GM23338 (cell line): Measurements from ENCODE around the gene WBP1. TPM values are rescaled to one million over a fixed set of nuclear protein-coding genes. Genes with fewer than 3 reads are reported as not detected.

ENCODE experiments used
- ATAC-seq: fragments of 200-7000 bp; cut with Tn5 transposase; 3 replicates; pipeline ENCODE4 v1.9.1; 2020
- DNase-seq: peaks from one replicate; pipeline ENCODE4 v3.0.0-alpha.2; 2015; ENCODE audit warnings: low spot score
- H2AFZ ChIP-seq: fragments of 200-600 bp; sonication (generic); 2 replicates; pipeline ENCODE4 v1.8.0; 2016; ENCODE audit warnings: antibody characterized with exemption, mild to moderate bottlenecking, moderate library complexity
- H3F3A ChIP-seq: fragments of 200-600 bp; sonication (generic); replicated peaks from 2 replicates; pipeline ENCODE4 v1.8.0; 2017; ENCODE audit warnings: antibody characterized with exemption, mixed run types, low read depth
- H3K27ac ChIP-seq: fragments of 200-600 bp; sonication (generic); 2 replicates; pipeline ENCODE4 v1.6.1; 2016; ENCODE audit warnings: low read depth
- H3K27me3 ChIP-seq: fragments of 200-600 bp; sonication (generic); 2 replicates; pipeline ENCODE4 v1.8.0; 2016; ENCODE audit warnings: mild to moderate bottlenecking, mixed run types, moderate library complexity; ENCODE audit not compliant: insufficient read depth
- H3K36me3 ChIP-seq: fragments of 200-600 bp; sonication (generic); 2 replicates; pipeline ENCODE4 v1.8.0; 2016; ENCODE audit warnings: mild to moderate bottlenecking; ENCODE audit not compliant: insufficient read depth
- H3K4me1 ChIP-seq: fragments of 200-600 bp; sonication (generic); 2 replicates; pipeline ENCODE4 v1.8.0; 2016; ENCODE audit warnings: mild to moderate bottlenecking, moderate library complexity; ENCODE audit not compliant: insufficient read depth
- H3K4me2 ChIP-seq: fragments of 200-600 bp; sonication (generic); 2 replicates; pipeline ENCODE4 v1.7.1; 2017; ENCODE audit warnings: mixed run types
- H3K4me3 ChIP-seq: fragments of 200-600 bp; sonication (generic); 2 replicates; pipeline ENCODE4 v1.6.1; 2016; ENCODE audit warnings: mixed run types
- H3K79me2 ChIP-seq: fragments of 200-600 bp; sonication (generic); replicated peaks from 2 replicates; pipeline ENCODE4 v1.8.0; 2017; ENCODE audit warnings: mild to moderate bottlenecking; ENCODE audit not compliant: insufficient read depth
- H3K9me2 ChIP-seq: fragments of 200-600 bp; sonication (generic); 2 replicates; pipeline ENCODE4 v1.8.0; 2017; ENCODE audit not compliant: insufficient read depth
- H4K20me1 ChIP-seq: fragments of 200-600 bp; sonication (generic); replicated peaks from 2 replicates; pipeline ENCODE4 v1.8.0; 2017; ENCODE audit warnings: mild to moderate bottlenecking; ENCODE audit not compliant: insufficient read depth
- H3K27ac Mint-ChIP-seq: 2 replicates; pipeline ENCODE4 v1.8.0; 2020; ENCODE audit warnings: inconsistent platforms, mild to moderate bottlenecking, moderate library complexity, mixed read lengths
- H3K27me3 Mint-ChIP-seq: 3 replicates; pipeline ENCODE4 v1.8.0; 2022; ENCODE audit warnings: low read depth, mild to moderate bottlenecking, moderate library complexity, mixed read lengths, inconsistent platforms; ENCODE audit not compliant: insufficient read depth, poor library complexity
- H3K36me3 Mint-ChIP-seq: 3 replicates; pipeline ENCODE4 v1.8.0; 2021; ENCODE audit warnings: low read depth, mild to moderate bottlenecking, inconsistent platforms, moderate library complexity, mixed read lengths
- H3K4me1 Mint-ChIP-seq: 3 replicates; pipeline ENCODE4 v1.8.0; 2020; ENCODE audit warnings: mild to moderate bottlenecking, inconsistent platforms, mixed read lengths
- H3K4me3 Mint-ChIP-seq: 3 replicates; pipeline ENCODE4 v1.8.0; 2021; ENCODE audit warnings: moderate library complexity, mild to moderate bottlenecking, inconsistent platforms, mixed read lengths
- H3K9me3 Mint-ChIP-seq: 3 replicates; pipeline ENCODE4 v1.8.0; 2020; ENCODE audit warnings: moderate library complexity, mild to moderate bottlenecking, inconsistent platforms, mixed read lengths
- CTCF ChIP-seq, 2 experiments: fragments of 200-600 bp in 1 of 2; sonication (generic) in 1 of 2; conservative IDR thresholded peaks; 2 replicates each; pipeline versions ENCODE4 v1.5.1 to v1.6.1; 2016 to 2017; ENCODE audit warnings: antibody characterized with exemption in 2 of 2, low read depth in 2 of 2, mild to moderate bottlenecking in 2 of 2, moderate library complexity in 1 of 2
- EZH2 ChIP-seq: fragments of 200-600 bp; sonication (generic); IDR thresholded peaks from one replicate; pipeline ENCODE4 v1.8.0; 2017; ENCODE audit warnings: antibody characterized with exemption, mild to moderate bottlenecking, low read depth; ENCODE audit not compliant: unreplicated experiment
- JUNB ChIP-seq: IDR thresholded peaks from one replicate; pipeline ENCODE4 v1.6.1; 2016; ENCODE audit warnings: antibody characterized with exemption; ENCODE audit not compliant: unreplicated experiment
- NANOG ChIP-seq: IDR thresholded peaks from 2 replicates; pipeline ENCODE4 v1.6.1; 2016; ENCODE audit warnings: antibody characterized with exemption, borderline replicate concordance
- POLR2AphosphoS5 ChIP-seq: IDR thresholded peaks from 2 replicates; pipeline ENCODE4 v1.6.1; 2016; ENCODE audit warnings: antibody characterized with exemption, low read depth
- STAT1 ChIP-seq: IDR thresholded peaks from one replicate; pipeline ENCODE4 v1.6.1; 2016; ENCODE audit warnings: antibody characterized with exemption; ENCODE audit not compliant: unreplicated experiment
- ZNF114 ChIP-seq: fragments of 250-450 bp; sonication (Bioruptor Pico); IDR thresholded peaks from 2 replicates; pipeline ENCODE4 v1.5.0; 2020; ENCODE audit warnings: mild to moderate bottlenecking, moderate library complexity
- polyA plus RNA-seq: library from polyadenylated mRNA; unstranded; fragments of >200 nt; fragmentation: Nextera tagmentation; extraction: Ambion mirVana; gene quantifications from 2 replicates; pipeline ENCODE4 v1.2.1, GENCODE V29; 2016
- total RNA-seq: library from RNA; depleted of rRNA; stranded (reverse); fragments of >200 nt; shearing (Covaris generic); gene quantifications from 2 replicates; pipeline ENCODE4 v1.2.3, GENCODE V29; 2014
- TF ChIP-seq, protein P1 (sequence below): fragments of 250-450 bp; sonication (Bioruptor Pico); IDR thresholded peaks from 2 replicates; pipeline ENCODE4 v1.5.0; 2020; ENCODE audit warnings: mild to moderate bottlenecking, moderate library complexity

The WBP1 gene
- total and polyA plus RNA-seq, 2 experiments from 2014 or later, result 53.0 to 64.4 TPM

- TF ChIP-seq, protein P1, sequence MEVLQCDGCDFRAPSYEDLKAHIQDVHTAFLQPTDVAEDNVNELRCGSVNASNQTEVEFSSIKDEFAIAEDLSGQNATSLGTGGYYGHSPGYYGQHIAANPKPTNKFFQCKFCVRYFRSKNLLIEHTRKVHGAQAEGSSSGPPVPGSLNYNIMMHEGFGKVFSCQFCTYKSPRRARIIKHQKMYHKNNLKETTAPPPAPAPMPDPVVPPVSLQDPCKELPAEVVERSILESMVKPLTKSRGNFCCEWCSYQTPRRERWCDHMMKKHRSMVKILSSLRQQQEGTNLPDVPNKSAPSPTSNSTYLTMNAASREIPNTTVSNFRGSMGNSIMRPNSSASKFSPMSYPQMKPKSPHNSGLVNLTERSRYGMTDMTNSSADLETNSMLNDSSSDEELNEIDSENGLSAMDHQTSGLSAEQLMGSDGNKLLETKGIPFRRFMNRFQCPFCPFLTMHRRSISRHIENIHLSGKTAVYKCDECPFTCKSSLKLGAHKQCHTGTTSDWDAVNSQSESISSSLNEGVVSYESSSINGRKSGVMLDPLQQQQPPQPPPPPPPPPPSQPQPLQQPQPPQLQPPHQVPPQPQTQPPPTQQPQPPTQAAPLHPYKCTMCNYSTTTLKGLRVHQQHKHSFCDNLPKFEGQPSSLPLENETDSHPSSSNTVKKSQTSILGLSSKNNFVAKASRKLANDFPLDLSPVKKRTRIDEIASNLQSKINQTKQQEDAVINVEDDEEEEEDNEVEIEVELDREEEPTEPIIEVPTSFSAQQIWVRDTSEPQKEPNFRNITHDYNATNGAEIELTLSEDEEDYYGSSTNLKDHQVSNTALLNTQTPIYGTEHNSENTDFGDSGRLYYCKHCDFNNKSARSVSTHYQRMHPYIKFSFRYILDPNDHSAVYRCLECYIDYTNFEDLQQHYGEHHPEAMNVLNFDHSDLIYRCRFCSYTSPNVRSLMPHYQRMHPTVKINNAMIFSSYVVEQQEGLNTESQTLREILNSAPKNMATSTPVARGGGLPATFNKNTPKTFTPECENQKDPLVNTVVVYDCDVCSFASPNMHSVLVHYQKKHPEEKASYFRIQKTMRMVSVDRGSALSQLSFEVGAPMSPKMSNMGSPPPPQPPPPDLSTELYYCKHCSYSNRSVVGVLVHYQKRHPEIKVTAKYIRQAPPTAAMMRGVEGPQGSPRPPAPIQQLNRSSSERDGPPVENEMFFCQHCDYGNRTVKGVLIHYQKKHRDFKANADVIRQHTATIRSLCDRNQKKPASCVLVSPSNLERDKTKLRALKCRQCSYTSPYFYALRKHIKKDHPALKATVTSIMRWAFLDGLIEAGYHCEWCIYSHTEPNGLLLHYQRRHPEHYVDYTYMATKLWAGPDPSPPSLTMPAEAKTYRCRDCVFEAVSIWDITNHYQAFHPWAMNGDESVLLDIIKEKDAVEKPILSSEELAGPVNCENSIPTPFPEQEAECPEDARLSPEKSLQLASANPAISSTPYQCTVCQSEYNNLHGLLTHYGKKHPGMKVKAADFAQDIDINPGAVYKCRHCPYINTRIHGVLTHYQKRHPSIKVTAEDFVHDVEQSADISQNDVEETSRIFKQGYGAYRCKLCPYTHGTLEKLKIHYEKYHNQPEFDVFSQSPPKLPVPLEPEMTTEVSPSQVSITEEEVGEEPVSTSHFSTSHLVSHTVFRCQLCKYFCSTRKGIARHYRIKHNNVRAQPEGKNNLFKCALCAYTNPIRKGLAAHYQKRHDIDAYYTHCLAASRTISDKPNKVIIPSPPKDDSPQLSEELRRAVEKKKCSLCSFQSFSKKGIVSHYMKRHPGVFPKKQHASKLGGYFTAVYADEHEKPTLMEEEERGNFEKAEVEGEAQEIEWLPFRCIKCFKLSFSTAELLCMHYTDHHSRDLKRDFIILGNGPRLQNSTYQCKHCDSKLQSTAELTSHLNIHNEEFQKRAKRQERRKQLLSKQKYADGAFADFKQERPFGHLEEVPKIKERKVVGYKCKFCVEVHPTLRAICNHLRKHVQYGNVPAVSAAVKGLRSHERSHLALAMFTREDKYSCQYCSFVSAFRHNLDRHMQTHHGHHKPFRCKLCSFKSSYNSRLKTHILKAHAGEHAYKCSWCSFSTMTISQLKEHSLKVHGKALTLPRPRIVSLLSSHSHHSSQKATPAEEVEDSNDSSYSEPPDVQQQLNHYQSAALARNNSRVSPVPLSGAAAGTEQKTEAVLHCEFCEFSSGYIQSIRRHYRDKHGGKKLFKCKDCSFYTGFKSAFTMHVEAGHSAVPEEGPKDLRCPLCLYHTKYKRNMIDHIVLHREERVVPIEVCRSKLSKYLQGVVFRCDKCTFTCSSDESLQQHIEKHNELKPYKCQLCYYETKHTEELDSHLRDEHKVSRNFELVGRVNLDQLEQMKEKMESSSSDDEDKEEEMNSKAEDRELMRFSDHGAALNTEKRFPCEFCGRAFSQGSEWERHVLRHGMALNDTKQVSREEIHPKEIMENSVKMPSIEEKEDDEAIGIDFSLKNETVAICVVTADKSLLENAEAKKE (CRISPR knock-in tag), result no peak
- TF ChIP-seq EZH2 (no peak), POLR2AphosphoS5 (no peak; the same call in 1 of the 2 replicates)
These were observed 29.6 kb upstream of the WBP1 start (continued) for GRCh38 chr2:74428675-74429074.

DNA sequence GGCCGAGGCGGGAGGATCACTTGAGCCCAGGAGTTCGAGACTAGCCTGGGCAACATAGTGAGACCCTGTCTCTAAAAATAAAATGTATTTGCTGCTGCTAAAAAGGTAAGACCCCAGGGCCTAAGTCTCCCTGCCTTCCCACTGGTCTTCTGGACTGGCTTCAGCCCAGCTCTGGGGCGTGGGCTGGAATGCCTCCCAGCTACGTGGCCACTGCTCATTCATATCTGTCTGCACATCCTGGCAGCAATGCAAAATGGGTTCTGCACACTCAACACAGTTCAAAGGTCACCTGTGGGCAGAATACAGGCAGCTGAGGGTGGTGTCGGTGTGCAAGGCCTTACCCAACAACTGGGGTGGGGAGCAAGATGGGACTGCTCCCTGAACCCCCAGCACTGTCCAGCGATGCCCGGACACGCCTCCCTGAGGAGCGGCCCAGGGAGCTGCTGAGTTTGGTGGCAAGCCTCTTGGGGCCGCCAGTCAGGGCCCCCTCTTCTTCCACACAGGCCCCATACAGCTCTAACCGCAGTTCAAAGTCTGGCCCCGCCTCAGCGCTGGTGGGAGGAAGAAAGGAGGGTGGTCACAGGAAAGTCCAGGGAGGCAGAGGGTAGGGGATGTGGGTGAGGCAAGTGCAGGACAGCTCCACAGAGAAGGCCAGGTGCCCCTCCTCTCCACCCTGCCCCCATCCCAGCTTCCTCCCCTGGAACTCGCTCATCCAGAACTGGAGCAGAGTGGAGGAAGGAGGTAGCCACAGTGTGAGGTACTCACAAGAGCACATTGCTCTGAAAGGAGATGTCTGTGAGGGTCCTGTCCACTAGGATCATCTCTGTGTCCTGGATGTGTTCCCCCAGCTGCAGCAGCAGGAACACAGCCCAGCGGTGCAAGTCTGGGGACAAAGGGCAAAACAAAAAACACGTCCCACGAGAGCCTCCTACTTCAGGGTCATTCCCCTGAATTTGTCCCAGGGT is 28.5 kb upstream of the WBP1 start:
- H2AFZ ChIP-seq, result no peak overlapping the region
- H3K27ac ChIP-seq, result no peak overlapping the region
- peaks cover 79% of the 10 kb centered on the region for H3K36me3 Mint-ChIP-seq
- H3K4me1 ChIP-seq, result no peaks in the 10 kb centered on the region
- no peaks in the 10 kb centered on the region for H3K9me3 Mint-ChIP-seq
- peaks cover 11% of the 10 kb centered on the region for H3K27me3 Mint-ChIP-seq
- H3K79me2 ChIP-seq, result peaks cover 10% of the 10 kb centered on the region
- TF ChIP-seq ZNF114 (no peak), NANOG (no peak), STAT1 (no peak), JUNB (no peak), POLR2AphosphoS5 (no peak), CTCF (conservative IDR thresholded peaks at IDR 0.05; ENCODE audit: low read depth in 2 of 2) (no peak), EZH2 (no peak)
- H3K27me3 ChIP-seq, result no peaks in the 10 kb centered on the region
- H3K4me3 ChIP-seq, result no peak overlapping the region
- no peak overlapping the region for H3K27ac Mint-ChIP-seq
- DNase-seq (no peak), ATAC-seq (no peak)
- H3K4me2 ChIP-seq, result no peak overlapping the region
- no peak overlapping the region for H3K4me3 Mint-ChIP-seq
- 0 out of 2 replicates have a peak, but pooled peaks cover 7% of the 10 kb centered on the region for H3F3A ChIP-seq
- H3K36me3 ChIP-seq, result peaks cover 8% of the 10 kb centered on the region; the same call in 1 of the 2 replicates
- H3K4me1 Mint-ChIP-seq, result no peaks in the 10 kb centered on the region
- H3K9me2 ChIP-seq, result no peaks in the 10 kb centered on the region
- peaks cover 8% of the 10 kb centered on the region; the same call in 1 of the 2 replicates for H4K20me1 ChIP-seq
